Mucosa of rectum (tissue), 2 donors: ENCODE measurements around the gene ZC3H7B.

Source experiments
- H3K27ac ChIP-seq, 2 donors: one replicate each; pipeline ENCODE4 v1.7.0; 2013; ENCODE audit warnings: inconsistent platforms in 2 of 2, low read depth in 2 of 2, low read length in 2 of 2
- H3K27me3 ChIP-seq, 2 donors: one replicate each; pipeline ENCODE4 v1.7.0; 2013; ENCODE audit warnings: low read length in 2 of 2; ENCODE audit not compliant: control insufficient read depth in 2 of 2, insufficient read depth in 2 of 2
- H3K36me3 ChIP-seq, 2 donors: one replicate each; pipeline ENCODE4 v1.7.0; 2013; ENCODE audit warnings: low read length in 2 of 2; ENCODE audit not compliant: control insufficient read depth in 2 of 2, insufficient read depth in 2 of 2
- H3K4me1 ChIP-seq, 2 donors: one replicate each; pipeline ENCODE4 v1.7.0; 2013; ENCODE audit warnings: low read length in 2 of 2, mild to moderate bottlenecking in 1 of 2; ENCODE audit not compliant: control insufficient read depth in 2 of 2, insufficient read depth in 2 of 2
- H3K4me3 ChIP-seq, 2 donors: one replicate each; pipeline ENCODE4 v1.7.0; 2013; ENCODE audit warnings: low read length in 2 of 2
- H3K9ac ChIP-seq, 2 donors: one replicate each; pipeline ENCODE4 v1.7.0; 2013; ENCODE audit warnings: low read length in 2 of 2, low read depth in 1 of 2, mild to moderate bottlenecking in 1 of 2
- H3K9me3 ChIP-seq, 2 donors: one replicate each; pipeline ENCODE4 v1.7.0; 2013; ENCODE audit warnings: low read length in 2 of 2; ENCODE audit not compliant: control insufficient read depth in 2 of 2
- donor health status: healthy.
- donor health status: Normal muscosa, but diverticular disease.

ZC3H7B gene

GRCh38 chr22:41341012-41341411, 39.7 kb downstream of the ZC3H7B start:
- Histone ChIP-seq H3K4me1 (no peaks in the 10 kb centered on the region), H3K27ac (no peak overlapping the region), H3K9me3 (no peaks in the 10 kb centered on the region), H3K36me3 (peaks cover 46 to 53% of the 10 kb centered on the region in 2 donors), H3K9ac (no peak overlapping the region), H3K27me3 (no peaks in the 10 kb centered on the region), H3K4me3 (no peak overlapping the region)

- no peak overlapping the region for H3K4me3 ChIP-seq
- H3K27me3 ChIP-seq, result no peaks in the 10 kb centered on the region
- no peaks in the 10 kb centered on the region for H3K9me3 ChIP-seq
- peaks cover 52 to 60% of the 10 kb centered on the region in 2 donors for H3K36me3 ChIP-seq
- no peak overlapping the region for H3K9ac ChIP-seq
- H3K4me1 ChIP-seq, result no peaks in the 10 kb centered on the region
- no peak overlapping the region for H3K27ac ChIP-seq
These were observed 40.7 kb downstream of the ZC3H7B start for GRCh38 chr22:41341990-41342389.

GRCh38 chr22:41343300-41343699, 42.0 kb downstream of the ZC3H7B start:
- H3K36me3 ChIP-seq, result peaks cover 63 to 72% of the 10 kb centered on the region in 2 donors
- no peak overlapping the region for H3K27ac ChIP-seq
- no peaks in the 10 kb centered on the region for H3K9me3 ChIP-seq
- H3K4me3 ChIP-seq, result no peak overlapping the region
- H3K27me3 ChIP-seq, result no peaks in the 10 kb centered on the region
- H3K9ac ChIP-seq, result no peak overlapping the region
- no peaks in the 10 kb centered on the region for H3K4me1 ChIP-seq

- peaks cover 66 to 76% of the 10 kb centered on the region in 2 donors for H3K36me3 ChIP-seq
These were observed 42.4 kb downstream of the ZC3H7B start for GRCh38 chr22:41343717-41344116.

GRCh38 chr22:41344189-41344788, 43.0 kb downstream of the ZC3H7B start:
- H3K36me3 ChIP-seq, result peaks cover 66 to 77% of the 10 kb centered on the region in 2 donors
- H3K4me1 ChIP-seq, result no peaks in the 10 kb centered on the region

More at GRCh38 chr22:41343717-41344116, 42.4 kb downstream of the ZC3H7B start:
- H3K9ac ChIP-seq, result no peak overlapping the region
- no peaks in the 10 kb centered on the region for H3K27me3 ChIP-seq
- no peak overlapping the region for H3K4me3 ChIP-seq
- no peak overlapping the region for H3K27ac ChIP-seq
- no peaks in the 10 kb centered on the region for H3K4me1 ChIP-seq
- no peaks in the 10 kb centered on the region for H3K9me3 ChIP-seq

GRCh38 chr22:41345807-41346335, 44.5 kb downstream of the ZC3H7B start:
- no peaks in the 10 kb centered on the region for H3K9me3 ChIP-seq
- peaks cover 8% of the 10 kb centered on the region in 2 donors for H3K4me1 ChIP-seq
- no peaks in the 10 kb centered on the region for H3K27me3 ChIP-seq
- H3K27ac ChIP-seq, result no peak overlapping the region
- H3K9ac ChIP-seq, result no peak overlapping the region
- H3K4me3 ChIP-seq, result no peak overlapping the region
- peaks cover 57 to 77% of the 10 kb centered on the region in 2 donors for H3K36me3 ChIP-seq

More at GRCh38 chr22:41344189-41344788, 43.0 kb downstream of the ZC3H7B start:
- Histone ChIP-seq H3K27me3 (no peaks in the 10 kb centered on the region), H3K4me3 (no peak overlapping the region), H3K9me3 (no peaks in the 10 kb centered on the region), H3K9ac (no peak overlapping the region), H3K27ac (no peak overlapping the region)

GRCh38 chr22:41347066-41347859, 45.9 kb downstream of the ZC3H7B start:
- Histone ChIP-seq H3K9ac (no peak overlapping the region), H3K9me3 (no peaks in the 10 kb centered on the region)

GRCh38 chr22:41348964-41349484, 47.7 kb downstream of the ZC3H7B start:
- H3K9me3 ChIP-seq, result no peaks in the 10 kb centered on the region
- no peak overlapping the region for H3K9ac ChIP-seq
- H3K4me3 ChIP-seq, result no peak overlapping the region
- peaks cover 54 to 76% of the 10 kb centered on the region in 2 donors for H3K36me3 ChIP-seq
- H3K27ac ChIP-seq, result no peak overlapping the region
- H3K27me3 ChIP-seq, result no peaks in the 10 kb centered on the region
- H3K4me1 ChIP-seq, result peaks cover 8 to 9% of the 10 kb centered on the region in 2 donors

More at GRCh38 chr22:41347066-41347859, 45.9 kb downstream of the ZC3H7B start:
- no peak overlapping the region for H3K4me3 ChIP-seq
- peaks cover 59 to 84% of the 10 kb centered on the region in 2 donors for H3K36me3 ChIP-seq
- peaks cover 8 to 9% of the 10 kb centered on the region in 2 donors for H3K4me1 ChIP-seq
- no peak overlapping the region for H3K27ac ChIP-seq
- H3K27me3 ChIP-seq, result no peaks in the 10 kb centered on the region

- Histone ChIP-seq H3K36me3 (peaks cover 58 to 75% of the 10 kb centered on the region in 2 donors), H3K9ac (no peak overlapping the region)
These were observed 48.8 kb downstream of the ZC3H7B start for GRCh38 chr22:41350087-41350486.

GRCh38 chr22:41351011-41351410, 49.7 kb downstream of the ZC3H7B start:
- no peak overlapping the region for H3K9ac ChIP-seq
- H3K27me3 ChIP-seq, result no peaks in the 10 kb centered on the region
- H3K36me3 ChIP-seq, result peaks cover 60 to 78% of the 10 kb centered on the region in 2 donors
- H3K27ac ChIP-seq, result peak overlapping the region; percentile 35 to 50
- peaks cover 8 to 9% of the 10 kb centered on the region in 2 donors for H3K4me1 ChIP-seq
- H3K9me3 ChIP-seq, result no peaks in the 10 kb centered on the region
- H3K4me3 ChIP-seq, result no peak overlapping the region

More at GRCh38 chr22:41350087-41350486, 48.8 kb downstream of the ZC3H7B start:
- Histone ChIP-seq H3K27ac (peak overlapping the region; percentile 35 to 50), H3K9me3 (no peaks in the 10 kb centered on the region), H3K4me3 (no peak overlapping the region), H3K27me3 (no peaks in the 10 kb centered on the region), H3K4me1 (peaks cover 8 to 9% of the 10 kb centered on the region in 2 donors)
